SK-N-MC (cell line): ENCODE results near the gene AMZ2.
"Not testable (repeated sequence)": the region's sequence is repeated elsewhere in the genome, so short reads cannot be mapped to it uniquely, and the experiment has no call there.

Source experiments
- EZH2 ChIP-seq: fragments of 200-600 bp; sonication (generic); IDR thresholded peaks from one replicate; pipeline ENCODE4 v1.6.1; 2017; ENCODE audit warnings: antibody characterized with exemption
- FOXP2 ChIP-seq: optimal IDR thresholded peaks from 2 replicates; pipeline ENCODE3; 2011; ENCODE audit warnings: mild to moderate bottlenecking, moderate library complexity; ENCODE audit not compliant: insufficient read depth; ENCODE audit errors: extremely low read length, control extremely low read depth
- POLR2AphosphoS5 ChIP-seq: IDR thresholded peaks from 2 replicates; pipeline ENCODE4 v1.6.1; 2012; ENCODE audit warnings: mild to moderate bottlenecking, low read depth, low read length, borderline replicate concordance

- TF ChIP-seq EZH2, POLR2AphosphoS5, FOXP2: not testable (repeated sequence)
Observed at GRCh38 chr17:68258890-68259647, 11.2 kb downstream of the AMZ2 start.
